Measurements from ENCODE around the gene TREML2.

The TREML2 gene

DNA sequence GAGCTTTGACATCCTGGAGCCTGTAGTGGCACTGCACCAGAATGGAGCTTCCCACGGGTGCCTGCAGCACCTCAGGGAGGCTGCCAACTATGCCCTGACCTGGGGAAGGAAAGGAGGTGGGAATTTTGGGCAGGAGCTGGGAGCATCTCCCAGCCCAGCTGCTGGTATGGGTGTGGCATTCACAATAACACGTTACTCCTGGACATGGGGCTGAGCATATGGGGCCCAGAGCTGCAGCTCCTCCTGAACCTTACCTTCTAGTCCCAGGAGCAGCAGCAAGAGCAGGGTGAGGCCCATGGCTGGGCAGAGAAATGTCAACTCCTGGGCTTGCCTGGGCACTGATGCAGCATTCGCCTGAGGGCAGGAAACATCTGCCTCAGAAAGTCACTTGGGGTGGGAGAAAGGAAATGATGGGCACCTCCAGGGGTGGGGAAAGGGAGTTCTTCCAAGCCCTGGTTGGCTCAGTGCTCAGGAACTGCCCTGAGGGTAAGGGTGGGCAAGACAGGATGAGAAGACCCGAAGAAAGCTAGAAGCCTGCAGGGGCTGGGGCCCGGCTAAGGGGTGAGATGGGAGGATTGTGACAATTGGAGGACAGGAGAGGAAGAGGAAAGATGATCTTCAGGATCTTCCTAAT, 46.8 kb downstream of the TREML2 start, which contains the start of gene TREML1:
Gene TREML1, minus strand, starts transcription at position 356 of the 634 bp plus-strand sequence. Its CDS starts 59 bp downstream, at position 297.
- no peak for DNase-seq (ENCODE audit: low read depth in 1 of 2, low spot score in 1 of 2)

GRCh38 chr6:41153451-41153850, 47.5 kb downstream of the TREML2 start:
- no peak for DNase-seq (ENCODE audit: low read depth in 1 of 2, low spot score in 1 of 2)

DNA sequence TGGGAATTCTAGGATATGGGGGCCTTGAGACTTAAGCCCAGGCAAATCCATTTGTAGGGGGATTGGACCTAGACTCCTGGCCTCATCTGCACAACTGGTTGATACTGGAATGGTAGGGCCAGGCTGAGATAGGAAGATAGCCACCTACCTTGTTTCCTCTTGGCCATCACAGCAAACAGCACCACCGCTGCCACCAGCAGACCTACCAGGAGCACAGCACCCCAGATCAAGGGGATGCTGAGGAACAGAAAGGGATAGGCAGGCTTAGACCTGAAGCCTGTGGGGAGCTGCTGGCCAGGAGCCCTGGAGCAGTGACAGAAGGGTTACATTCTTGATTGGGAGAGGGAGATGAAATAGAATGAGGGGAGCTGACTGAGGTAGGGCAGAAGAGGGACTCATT, 50.3 kb downstream of the TREML2 start:
- no peak for DNase-seq (ENCODE audit: low read depth in 1 of 2, low spot score in 1 of 2)

DNA sequence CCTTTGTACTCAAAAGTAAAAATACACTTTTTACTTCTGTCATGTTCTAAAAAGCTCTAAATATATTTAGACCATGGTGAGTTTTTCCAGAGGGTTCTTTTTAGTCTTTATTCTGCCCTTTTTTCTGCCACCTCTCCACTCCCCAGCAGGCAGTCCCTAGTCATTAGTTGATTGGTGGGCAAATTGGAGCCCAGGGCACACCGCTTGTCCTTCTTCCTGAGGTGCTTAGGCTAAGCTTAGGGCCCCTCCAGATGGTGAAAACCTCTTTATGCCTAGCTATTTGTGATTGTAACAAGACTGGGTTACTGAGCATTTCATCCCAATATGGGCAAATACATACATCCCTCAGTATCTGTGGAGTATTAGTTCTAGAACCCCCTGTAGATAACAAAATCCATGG, 53.0 kb downstream of the TREML2 start:
- DNase-seq (ENCODE audit: low read depth in 1 of 2, low spot score in 1 of 2): no peak

Data from stimulated activated CD4-positive, alpha-beta T cell treated with anti-CD3 and anti-CD28 coated beads, Interleukin-15, amount 100 ng/mL, for 1 hour (primary cell).